CD4-positive, alpha-beta T cell treated with Interleukin-12 subunit alpha and Interleukin-12 subunit beta, for 1 hour (primary cell): ENCODE measurements around the gene HES2.
A peak's percentile ranks its signal among the peaks of the same experiment; 100 is the strongest.
"Not testable (repeated sequence)": the region's sequence is repeated elsewhere in the genome, so short reads cannot be mapped to it uniquely, and the experiment has no call there.

ENCODE experiments used
- DNase-seq: peaks from one replicate; pipeline ENCODE4 v3.0.0-alpha.2; 2020

Gene HES2

DNA sequence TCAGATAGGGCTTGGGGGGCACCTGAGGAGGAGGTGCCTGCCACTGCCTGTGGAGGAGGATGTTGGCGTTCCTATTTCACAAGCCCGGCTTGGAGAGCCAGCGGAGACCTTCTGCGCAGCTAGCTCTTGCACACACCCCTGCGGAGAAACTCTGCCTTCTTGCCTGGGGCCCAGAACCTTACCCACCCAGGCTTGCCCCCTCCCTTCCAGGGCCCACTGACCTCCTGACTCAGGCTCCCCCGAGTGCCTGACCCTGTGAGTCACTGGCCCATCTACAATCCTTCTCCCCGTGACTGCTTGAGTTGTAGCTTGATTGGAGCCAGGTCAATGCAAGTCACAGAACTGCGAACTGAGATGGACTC, 3.4 kb downstream of the HES2 start:
- DNase-seq, result no peak

DNA sequence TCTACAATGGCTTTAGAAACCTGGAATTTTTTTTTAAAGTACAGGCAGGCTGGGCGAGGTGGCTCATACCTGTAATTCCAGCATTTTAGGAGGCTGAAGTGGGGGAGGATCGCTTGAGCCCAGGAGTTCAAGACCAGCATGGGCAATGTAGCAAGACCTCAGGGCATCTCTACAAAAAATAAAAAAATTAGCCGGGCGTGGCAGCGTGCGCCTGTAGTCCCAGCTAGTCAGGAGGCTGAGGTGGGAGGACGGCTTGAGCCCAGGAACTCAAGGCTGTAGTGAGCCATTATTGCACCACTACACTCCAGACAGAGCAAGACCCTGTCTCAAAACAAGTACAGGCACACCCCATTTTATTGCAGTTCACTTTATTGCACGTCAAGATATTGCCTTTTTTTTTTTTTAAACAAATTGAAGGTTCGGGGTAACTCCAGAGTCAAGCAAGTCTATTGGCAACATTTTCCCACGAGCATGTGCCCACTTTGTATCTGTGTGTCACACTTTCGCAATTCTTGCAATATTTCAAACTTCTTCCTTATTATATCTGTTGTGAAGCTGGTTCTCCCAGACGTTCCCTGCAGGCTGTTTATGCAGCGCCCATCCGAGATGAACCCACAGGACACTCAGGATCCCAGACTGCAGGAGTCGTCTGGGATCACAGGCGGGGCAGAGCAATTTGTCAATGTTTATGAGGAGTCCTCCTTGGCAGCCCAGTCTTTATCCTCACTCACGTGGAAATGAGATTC, 4.7 kb downstream of the HES2 start:
- no peak for DNase-seq

GRCh38 chr1:6414443-6414844, 5.3 kb downstream of the HES2 start:
- peak; percentile 38 for DNase-seq

- no peak for DNase-seq
Measured at GRCh38 chr1:6412896-6413295, 6.8 kb downstream of the HES2 start.

DNA sequence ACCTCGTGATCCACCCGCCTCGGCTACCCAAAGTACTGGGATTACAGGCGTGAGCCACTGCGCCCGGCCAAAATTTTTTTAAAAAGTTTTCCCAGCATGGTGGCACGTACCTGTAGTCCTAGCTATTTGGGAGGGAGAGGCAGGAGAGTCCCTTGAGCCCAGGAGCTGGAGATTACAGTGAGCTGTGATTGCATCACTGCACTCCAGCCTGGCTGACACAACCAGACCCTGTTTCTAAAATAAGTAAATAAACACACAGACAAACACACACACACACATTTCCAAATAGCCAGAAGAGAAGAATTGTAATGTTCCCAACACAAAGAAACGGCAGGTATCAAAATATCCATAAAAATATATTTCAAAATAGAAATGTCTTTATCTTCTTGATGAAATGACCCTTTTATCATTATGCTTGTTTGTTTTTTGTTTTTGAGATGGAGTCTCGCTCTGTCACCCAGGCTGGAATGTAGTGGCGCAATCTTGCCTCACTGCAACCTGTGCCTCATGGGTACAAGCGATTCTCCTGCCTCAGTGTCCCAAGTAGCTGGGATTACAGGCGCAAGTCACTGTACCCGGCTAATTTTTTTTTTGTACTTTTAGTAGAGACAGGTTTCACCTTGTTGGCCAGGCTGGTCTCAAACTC, 9.3 kb downstream of the HES2 start:
- DNase-seq, result no peak

DNA sequence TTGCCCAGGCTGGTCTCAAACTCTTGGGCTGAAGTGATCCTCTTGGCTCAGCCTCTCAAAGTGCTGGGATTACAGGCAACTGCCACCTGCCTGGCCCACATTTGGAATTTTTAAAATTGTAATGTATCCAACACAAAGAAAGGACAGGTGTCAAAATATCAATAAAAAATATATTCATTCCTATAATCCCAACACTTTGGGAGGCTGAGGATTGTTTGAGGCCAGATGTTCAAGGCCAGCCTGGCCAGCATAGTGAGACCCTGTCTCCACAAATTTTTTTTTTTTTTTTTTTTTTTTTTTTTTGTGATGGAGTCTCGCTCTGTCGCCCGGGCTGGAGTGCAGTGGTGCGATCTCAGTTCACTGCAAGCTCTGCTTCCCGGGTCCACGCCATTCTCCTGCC, 10.0 kb downstream of the HES2 start:
- DNase-seq, result no peak

DNA sequence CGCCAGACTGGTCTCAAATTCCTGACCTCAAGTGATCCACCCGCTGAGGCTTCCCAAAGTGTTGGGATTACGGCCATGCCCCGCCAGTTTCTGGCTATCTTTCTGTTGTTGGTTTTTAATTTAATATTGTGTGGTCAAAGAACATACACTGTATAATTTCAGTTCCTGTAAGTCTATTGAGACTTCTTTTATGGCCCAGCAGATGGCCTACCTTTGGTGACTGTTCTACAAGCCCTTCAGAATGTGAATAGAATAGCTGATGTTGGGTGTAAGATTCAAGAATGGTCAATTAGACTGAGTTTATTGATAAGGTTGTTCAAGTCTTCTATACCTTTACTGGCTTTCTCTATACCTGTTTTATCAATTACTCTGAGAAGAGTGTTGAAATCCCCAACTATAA, 10.7 kb downstream of the HES2 start:
- DNase-seq, result no peak

DNA sequence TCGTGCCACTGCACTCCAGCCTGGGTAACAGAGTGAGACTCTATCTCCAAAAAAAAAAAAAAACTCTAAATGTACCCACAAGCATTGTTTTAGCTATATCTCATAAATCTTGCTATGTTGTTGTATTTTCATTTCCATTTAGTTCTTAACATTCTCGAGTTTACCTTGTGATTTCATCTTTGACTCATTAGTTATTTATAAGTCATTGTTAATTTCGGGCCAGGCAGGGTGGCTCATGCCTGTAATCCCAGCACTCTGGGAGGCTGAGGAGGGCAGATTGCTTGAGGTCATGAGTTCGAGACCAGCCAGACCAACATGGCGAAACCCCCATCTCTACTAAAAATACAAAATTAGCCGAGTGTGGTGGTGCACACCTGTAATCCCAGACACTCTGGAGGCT, 11.7 kb downstream of the HES2 start:
- no peak for DNase-seq

DNA sequence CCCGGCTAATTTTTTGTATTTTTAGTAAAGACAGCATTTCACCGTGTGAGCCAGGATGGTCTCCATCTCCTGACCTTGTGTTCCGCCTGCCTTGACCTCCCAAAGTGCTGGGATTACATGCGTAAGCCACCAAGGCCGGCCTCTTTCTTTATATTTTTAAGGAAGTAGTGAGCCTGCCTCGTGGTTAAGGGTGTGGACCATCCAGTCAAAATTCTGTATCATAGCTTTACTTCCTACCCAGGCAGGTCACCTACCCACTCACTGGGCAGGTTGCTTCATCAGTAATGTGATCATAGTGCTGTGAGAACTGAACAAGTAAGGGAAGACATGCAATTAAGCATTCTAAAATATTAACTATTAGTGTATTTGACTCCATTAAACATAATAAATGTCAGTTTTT, 18.0 kb downstream of the HES2 start:
- peak; percentile 12 for DNase-seq

DNA sequence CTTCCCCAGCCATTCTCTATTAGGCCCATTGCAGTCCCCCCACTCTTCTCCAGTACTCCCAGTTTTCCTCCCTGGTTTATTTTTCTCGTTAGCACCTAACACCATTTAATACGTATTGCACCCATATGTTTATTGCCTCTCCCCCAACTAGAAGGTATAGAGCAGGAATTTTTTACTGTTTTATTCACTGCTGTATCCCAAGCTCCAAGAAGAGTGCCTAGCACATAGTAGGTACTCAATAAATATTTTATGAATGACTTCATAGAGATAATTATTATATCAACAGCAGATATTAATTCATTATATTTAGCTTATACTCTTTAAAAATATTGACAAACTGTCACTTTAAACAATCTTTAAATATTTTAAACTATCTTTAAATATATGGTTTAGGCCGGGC, 20.4 kb downstream of the HES2 start:
- no peak for DNase-seq

DNA sequence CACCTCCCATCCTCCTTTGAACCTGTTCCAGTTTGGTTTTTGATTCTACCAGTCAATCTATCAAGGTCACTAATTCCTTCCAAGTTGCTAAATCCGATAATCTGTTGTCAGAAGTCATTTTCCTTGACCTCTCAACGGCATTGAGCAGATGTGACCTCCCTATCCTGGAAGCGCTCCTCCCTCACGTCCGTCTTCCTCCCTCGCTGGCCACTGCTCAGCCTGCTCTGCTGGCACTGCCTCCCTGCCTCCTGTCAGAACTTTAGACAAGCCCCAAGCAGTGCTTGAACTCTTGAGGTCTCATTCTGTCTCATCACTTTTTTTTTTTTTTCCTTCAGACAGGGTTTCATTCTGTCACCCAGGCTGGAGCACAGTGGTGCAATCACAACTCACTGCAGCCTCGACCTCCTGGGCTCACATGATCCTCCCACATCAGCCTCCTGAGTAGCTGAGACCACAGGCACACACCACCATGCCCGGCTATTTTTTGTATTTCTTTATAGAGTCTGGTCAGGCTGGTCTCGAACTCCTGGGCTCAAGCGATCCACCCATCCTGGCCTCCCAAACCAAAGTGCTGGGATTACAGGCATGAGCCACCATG, 21.8 kb downstream of the HES2 start:
- no peak for DNase-seq

- DNase-seq, result no peak
Measured at GRCh38 chr1:6396998-6397397, 22.7 kb downstream of the HES2 start.

- not testable (repeated sequence) for DNase-seq
Measured at GRCh38 chr1:6395781-6396244, 23.9 kb downstream of the HES2 start.

DNA sequence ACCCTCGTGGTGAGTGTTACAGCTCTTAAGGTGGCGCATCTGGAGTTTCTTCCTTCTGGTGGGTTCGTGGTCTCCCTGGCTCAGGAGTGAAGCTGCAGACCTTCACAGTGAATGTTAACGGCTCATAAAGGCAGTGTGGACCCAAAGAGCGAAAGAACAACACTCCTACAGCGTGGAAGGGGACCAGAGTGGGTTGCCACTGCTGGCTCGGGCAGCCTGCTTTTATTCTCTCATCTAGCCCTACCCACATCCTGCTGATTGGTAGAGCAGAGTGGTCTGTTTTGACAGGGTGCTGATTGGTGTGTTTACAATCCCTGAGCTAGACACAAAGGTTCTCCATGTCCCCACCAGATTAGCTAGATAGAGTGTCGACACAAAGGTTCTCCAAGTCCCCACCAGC, 24.6 kb downstream of the HES2 start:
- not testable (repeated sequence) for DNase-seq

- DNase-seq, result peak; percentile 92
Measured at GRCh38 chr1:6393400-6394187, 26.1 kb downstream of the HES2 start, which contains the start of gene ACOT7. Gene ACOT7 (minus strand): TSS chr1:6393767. CDS start chr1:6393399, 368 bp downstream.

- no peak for DNase-seq
Measured at GRCh38 chr1:6392809-6393399, 26.8 kb downstream of the HES2 start.

DNA sequence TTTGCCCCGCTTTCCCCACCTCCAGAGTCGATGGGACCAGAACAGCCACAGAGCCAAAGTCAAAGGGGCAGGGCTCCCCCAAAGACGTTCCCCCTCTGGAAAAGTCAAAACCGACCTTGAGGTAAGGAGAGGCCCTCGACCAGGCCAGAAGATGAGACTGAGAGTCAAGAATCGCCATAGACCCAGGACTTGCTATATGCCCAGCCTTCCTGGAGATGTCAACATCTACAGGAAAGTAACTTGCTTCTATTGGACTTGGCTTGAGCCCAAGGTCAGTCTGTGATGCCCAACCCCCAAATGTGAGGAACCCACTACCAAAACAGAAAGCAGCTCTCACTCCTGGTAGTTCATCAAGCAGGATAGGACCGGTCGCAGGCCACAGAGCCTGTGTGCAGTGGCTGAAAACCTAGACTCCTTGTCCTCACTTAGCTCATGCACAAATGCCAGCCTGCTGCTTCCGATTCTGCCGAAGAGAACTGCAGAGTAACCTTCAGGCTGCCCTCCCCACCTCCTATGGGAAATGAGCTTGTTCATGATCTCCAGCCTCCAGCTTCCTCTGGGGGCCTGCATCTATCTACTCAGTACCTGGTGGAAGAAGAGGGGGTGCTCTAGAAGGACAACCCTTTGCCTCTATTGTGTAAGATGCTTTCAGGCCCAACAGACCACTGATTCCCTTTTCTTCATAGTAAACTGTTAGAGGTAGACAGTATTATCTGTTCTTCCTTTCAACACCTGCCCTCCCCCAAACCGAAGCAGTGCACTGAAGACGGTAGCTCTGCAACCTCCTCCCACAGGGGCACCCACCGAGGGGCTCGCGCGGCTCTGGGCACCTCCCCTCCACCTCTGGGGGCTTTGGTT, 27.5 kb downstream of the HES2 start:
- DNase-seq, result peak; percentile 5

DNA sequence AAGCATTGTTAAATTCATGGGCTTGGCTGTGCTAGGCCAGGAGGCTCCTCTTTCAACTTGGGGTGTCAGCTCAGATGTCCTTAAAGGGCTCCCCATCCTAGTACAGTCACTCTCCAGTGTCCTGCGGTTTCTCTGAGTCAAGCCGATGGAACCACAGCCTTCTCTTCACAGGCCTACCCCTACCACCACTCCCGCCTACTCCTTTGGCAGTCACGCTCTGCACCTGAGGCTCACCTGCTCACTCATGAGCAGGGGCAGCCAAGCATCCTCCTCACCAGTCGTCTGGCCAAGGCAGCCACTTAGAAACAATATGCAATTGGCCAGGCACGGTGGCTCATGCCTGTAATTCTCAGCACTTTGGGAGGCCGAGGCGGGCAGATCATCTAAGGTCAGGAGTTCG, 29.7 kb downstream of the HES2 start:
- DNase-seq, result no peak

DNA sequence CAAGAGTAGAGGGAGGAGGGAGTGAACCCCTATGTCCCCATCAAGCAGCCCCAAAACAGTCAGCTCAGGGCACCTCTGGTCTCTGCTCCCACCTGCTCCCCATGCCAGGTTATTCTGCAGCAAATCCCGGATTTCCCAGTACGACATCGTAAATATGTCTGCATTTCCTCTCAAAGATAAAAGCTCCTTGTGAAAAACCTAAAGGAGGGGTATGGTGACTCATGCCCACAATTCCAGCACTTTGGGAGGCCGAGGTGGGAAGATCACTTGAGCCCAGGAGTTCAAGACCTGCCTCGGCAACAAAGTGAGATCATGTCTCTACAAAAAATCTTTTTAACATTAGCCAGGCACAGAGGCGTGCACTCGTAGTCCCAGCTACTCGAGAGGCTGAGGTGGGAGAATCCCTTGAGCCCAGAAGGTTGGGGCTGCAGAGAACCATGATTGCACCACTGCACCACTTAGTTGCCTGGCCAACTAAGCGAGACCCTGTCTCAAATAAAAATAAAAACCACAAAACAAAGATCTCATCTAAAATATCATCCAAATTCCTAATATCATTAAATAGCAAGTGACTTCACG, 33.3 kb downstream of the HES2 start:
- no peak for DNase-seq

GRCh38 chr1:6385488-6386191, 34.1 kb downstream of the HES2 start:
- no peak for DNase-seq

DNA sequence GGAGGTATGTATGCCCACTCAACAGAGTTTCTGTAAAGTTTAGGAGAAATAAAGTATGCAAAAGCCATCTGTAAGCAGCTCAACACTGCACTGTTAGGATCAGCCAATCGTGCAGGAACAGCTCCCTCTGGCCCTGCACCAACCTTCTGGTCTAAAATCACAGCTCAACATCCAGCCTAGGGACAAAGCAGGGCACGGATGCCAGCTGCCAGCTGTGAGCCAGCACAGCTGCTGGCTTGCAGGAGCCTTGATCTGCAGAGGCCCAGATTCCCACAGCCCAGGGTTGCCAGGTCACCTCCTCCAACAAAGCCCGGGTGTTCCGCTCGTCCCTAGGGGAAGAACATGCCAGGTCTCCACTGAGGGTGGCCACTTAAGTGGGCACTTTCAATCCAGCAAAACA, 34.8 kb downstream of the HES2 start:
- no peak for DNase-seq
